ENCODE measurements around the gene SECISBP2. TPM values are rescaled to one million over a fixed set of nuclear protein-coding genes. Genes with fewer than 3 reads are reported as not detected.

The SECISBP2 gene
- total RNA-seq, 1 donor from 2014 or later, result 55.6 TPM

DNA sequence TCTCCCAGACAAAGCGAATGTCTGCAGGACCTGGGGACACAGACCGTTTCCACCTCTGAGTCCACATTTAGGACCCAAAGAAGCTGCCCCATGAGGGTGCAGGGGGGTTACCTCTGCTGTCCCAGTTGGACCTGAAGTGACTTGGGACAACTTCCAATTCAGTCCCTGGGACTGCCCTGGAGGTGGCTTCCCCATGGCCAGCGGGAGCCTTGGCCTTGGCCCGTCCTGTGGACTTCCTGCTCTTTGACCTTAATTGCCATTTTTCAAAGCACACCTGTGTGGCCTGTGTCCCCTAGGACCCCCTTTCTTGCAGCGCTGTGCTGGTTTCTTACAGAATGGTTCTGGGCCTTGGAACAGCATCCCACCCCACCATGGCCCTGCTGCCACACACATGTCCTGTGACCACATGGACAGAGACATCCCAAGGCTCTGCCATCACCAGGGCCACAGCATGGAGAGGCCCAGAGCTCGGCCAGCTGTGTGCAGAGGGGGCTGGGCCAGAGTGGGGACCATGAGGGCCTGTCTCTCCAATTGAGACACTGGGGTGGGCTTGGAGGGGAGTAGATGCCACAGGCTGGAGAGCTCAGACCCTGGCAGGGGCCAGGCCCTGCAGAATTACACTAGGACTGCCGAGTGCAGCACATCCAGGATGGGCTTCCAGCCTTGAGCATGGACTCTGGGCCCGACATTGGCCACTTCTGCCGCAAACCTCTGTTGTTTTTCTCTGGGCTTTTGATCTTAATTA is 45.8 kb downstream of the SECISBP2 start:
- H3K36me3 ChIP-seq, result peaks cover 42% of the 10 kb centered on the region
- H3K9me3 ChIP-seq, result no peaks in the 10 kb centered on the region
- intact Hi-C loops (cut with DNase I), result no loop called here
- H3K27ac ChIP-seq, result no peak overlapping the region
- H3K4me3 ChIP-seq, result no peak overlapping the region
- no peak for DNase-seq
- TF ChIP-seq, protein P1, sequence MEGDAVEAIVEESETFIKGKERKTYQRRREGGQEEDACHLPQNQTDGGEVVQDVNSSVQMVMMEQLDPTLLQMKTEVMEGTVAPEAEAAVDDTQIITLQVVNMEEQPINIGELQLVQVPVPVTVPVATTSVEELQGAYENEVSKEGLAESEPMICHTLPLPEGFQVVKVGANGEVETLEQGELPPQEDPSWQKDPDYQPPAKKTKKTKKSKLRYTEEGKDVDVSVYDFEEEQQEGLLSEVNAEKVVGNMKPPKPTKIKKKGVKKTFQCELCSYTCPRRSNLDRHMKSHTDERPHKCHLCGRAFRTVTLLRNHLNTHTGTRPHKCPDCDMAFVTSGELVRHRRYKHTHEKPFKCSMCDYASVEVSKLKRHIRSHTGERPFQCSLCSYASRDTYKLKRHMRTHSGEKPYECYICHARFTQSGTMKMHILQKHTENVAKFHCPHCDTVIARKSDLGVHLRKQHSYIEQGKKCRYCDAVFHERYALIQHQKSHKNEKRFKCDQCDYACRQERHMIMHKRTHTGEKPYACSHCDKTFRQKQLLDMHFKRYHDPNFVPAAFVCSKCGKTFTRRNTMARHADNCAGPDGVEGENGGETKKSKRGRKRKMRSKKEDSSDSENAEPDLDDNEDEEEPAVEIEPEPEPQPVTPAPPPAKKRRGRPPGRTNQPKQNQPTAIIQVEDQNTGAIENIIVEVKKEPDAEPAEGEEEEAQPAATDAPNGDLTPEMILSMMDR (IDR thresholded peaks at IDR 0.05), result no peak
- no peaks in the 10 kb centered on the region for H3K27me3 ChIP-seq (ENCODE audit: low read depth)
- peaks cover 15% of the 10 kb centered on the region for H3K4me1 ChIP-seq
- peak in 1 of 2 donors; percentile 3 for ATAC-seq

DNA sequence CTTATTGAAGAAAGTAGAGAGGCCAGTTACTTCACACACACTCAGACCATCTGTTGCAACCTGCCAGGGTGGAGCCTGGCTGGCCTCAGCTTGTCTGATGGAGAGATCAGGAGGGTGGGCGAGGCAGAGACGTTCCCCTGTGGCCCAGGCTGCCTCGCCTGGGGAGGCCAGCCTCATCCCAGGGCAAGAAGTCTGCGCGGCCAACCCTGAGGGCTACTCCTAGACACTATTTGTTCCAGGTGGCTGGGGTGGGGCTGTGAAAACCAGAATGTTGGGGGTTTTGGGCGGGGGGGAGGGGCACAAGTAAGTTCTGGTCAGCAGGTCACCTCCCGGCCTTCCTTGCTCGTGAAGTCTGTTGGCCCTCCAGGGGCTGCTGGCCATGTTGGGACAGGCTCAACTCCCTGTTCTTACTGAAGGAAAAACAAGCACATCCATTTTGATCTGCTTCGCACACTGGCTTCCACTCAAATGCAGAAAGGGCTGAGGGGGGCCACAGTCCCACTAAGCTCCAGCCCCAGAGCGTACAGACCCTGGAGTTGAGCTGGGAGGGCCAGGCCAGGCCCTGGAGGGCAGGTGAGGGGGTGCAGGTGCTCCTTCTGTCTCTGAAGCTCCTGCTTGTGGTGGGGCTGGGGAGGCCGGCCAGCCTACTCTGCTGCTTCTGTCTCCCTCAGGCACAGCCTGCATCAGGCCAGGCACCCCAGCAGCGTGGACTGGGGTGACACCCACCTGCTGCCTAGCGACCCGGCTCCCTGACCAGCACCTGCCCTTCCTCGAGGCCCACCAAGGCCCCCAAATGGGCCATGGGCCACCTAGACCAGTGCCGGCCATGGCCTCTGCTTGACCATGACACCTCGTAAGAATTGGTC is 46.6 kb downstream of the SECISBP2 start:
- no peak overlapping the region for H3K4me3 ChIP-seq
- no peak overlapping the region for H3K27ac ChIP-seq
- H3K36me3 ChIP-seq, result peaks cover 34% of the 10 kb centered on the region
- no peaks in the 10 kb centered on the region for H3K27me3 ChIP-seq (ENCODE audit: low read depth)
- H3K9me3 ChIP-seq, result no peaks in the 10 kb centered on the region
- no peak for DNase-seq
- TF ChIP-seq, protein P1 (IDR thresholded peaks at IDR 0.05), result no peak
- peaks cover 10% of the 10 kb centered on the region for H3K4me1 ChIP-seq
- no peak for ATAC-seq
- intact Hi-C loops (cut with DNase I), result no loop called here

GRCh38 chr9:89365532-89365912 is 47.2 kb downstream of the SECISBP2 start:
- intact Hi-C loops (cut with DNase I), result no loop called here
- no peak overlapping the region for H3K4me3 ChIP-seq
- no peaks in the 10 kb centered on the region for H3K9me3 ChIP-seq
- no peak overlapping the region for H3K27ac ChIP-seq
- TF ChIP-seq, protein P1 (IDR thresholded peaks at IDR 0.05), result no peak
- H3K4me1 ChIP-seq, result peaks cover 4% of the 10 kb centered on the region
- H3K27me3 ChIP-seq (ENCODE audit: low read depth), result no peaks in the 10 kb centered on the region
- DNase-seq (no peak), ATAC-seq (no peak)
- peaks cover 28% of the 10 kb centered on the region for H3K36me3 ChIP-seq

DNA sequence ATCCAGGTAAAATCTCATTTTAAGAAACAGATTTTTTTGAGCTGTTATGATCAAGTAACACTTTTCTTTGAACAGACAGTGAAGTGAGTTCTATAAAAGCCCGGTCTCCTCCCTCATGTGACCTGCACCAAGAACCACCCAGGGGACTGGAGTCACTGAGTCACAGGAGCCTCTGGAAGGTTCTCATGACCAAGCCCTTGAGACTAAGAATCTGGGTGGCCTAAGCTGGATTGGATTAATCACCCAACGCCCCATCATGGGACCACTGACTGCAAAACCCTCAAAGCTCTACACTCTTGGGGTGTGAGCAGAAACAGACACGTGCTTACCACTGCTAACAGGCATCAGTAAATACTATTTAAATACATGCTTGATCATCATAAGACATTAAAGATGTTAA is 48.4 kb downstream of the SECISBP2 start:
- peaks cover 16% of the 10 kb centered on the region for H3K36me3 ChIP-seq
- H3K27ac ChIP-seq, result no peak overlapping the region
- ATAC-seq (no peak), DNase-seq (no peak)
- H3K4me3 ChIP-seq, result no peak overlapping the region
- intact Hi-C loops (cut with DNase I), result no loop called here
- H3K9me3 ChIP-seq, result no peaks in the 10 kb centered on the region
- no peaks in the 10 kb centered on the region for H3K4me1 ChIP-seq
- no peaks in the 10 kb centered on the region for H3K27me3 ChIP-seq (ENCODE audit: low read depth)
- TF ChIP-seq, protein P1 (IDR thresholded peaks at IDR 0.05), result no peak

DNA sequence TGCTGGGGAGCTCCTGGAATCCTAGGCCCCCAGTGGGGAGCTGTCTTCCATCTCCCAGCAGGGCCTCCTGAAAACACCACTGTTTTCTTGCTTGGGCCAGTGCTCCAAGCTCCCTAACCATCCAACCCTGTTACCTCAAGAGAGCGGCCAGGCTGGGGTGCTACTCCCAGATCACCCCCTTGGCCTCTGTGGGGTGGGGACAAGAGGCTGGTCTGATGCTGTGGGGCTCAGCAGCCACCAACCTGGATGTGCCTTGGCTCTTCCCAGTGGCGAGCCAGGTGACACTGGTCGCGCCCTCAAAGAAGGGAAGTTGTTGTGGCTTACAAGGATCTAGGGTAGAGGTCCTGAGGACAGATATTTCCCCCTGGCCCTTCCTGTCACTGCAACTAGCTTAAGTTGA is 49.0 kb downstream of the SECISBP2 start:
- no peak for ATAC-seq
- Histone ChIP-seq H3K36me3 (peaks cover 10% of the 10 kb centered on the region), H3K4me1 (no peaks in the 10 kb centered on the region), H3K9me3 (no peaks in the 10 kb centered on the region), H3K27me3 (ENCODE audit: low read depth) (no peaks in the 10 kb centered on the region), H3K4me3 (no peak overlapping the region), H3K27ac (no peak overlapping the region)
- DNase-seq, result no peak
- intact Hi-C loops (cut with DNase I), result no loop called here
- TF ChIP-seq, protein P1 (IDR thresholded peaks at IDR 0.05), result no peak

Measured in lower lobe of right lung (tissue), 2 donors.